ENCODE measurements around the gene PFDN6.

- TF ChIP-seq, protein P1, sequence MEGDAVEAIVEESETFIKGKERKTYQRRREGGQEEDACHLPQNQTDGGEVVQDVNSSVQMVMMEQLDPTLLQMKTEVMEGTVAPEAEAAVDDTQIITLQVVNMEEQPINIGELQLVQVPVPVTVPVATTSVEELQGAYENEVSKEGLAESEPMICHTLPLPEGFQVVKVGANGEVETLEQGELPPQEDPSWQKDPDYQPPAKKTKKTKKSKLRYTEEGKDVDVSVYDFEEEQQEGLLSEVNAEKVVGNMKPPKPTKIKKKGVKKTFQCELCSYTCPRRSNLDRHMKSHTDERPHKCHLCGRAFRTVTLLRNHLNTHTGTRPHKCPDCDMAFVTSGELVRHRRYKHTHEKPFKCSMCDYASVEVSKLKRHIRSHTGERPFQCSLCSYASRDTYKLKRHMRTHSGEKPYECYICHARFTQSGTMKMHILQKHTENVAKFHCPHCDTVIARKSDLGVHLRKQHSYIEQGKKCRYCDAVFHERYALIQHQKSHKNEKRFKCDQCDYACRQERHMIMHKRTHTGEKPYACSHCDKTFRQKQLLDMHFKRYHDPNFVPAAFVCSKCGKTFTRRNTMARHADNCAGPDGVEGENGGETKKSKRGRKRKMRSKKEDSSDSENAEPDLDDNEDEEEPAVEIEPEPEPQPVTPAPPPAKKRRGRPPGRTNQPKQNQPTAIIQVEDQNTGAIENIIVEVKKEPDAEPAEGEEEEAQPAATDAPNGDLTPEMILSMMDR (IDR thresholded peaks at IDR 0.05 in 2 of 3, conservative IDR thresholded peaks at IDR 0.05 in 1 of 3; ENCODE audit: insufficient read depth in 2 of 3, low read depth in 1 of 3, low read length in 3 of 3) = no peak
- TF ChIP-seq ZSCAN29 (IDR thresholded peaks at IDR 0.05) = no peak
- TF ChIP-seq NFXL1 (CRISPR knock-in tag; IDR thresholded peaks at IDR 0.05) = no peak
- TF ChIP-seq FOS (IDR thresholded peaks at IDR 0.05; ENCODE audit: extremely low read depth, insufficient read length) = no peak
- TF ChIP-seq CEBPB (tag; IDR thresholded peaks at IDR 0.05) = no peak
- TF ChIP-seq YY1 (IDR thresholded peaks at IDR 0.05; ENCODE audit: borderline replicate concordance in 1 of 3, control insufficient read depth in 1 of 3, extremely low read depth in 1 of 3, insufficient read depth in 3 of 3, insufficient read length in 1 of 3, insufficient replicate concordance in 2 of 3, low read depth in 1 of 3, low read length in 2 of 3) = no peak
- TF ChIP-seq RCOR1 (IDR thresholded peaks at IDR 0.05; ENCODE audit: borderline replicate concordance in 1 of 2, low read depth in 2 of 2, low read length in 2 of 2) = no peak
- no peak for TF ChIP-seq MYNN (IDR thresholded peaks at IDR 0.05)
- TF ChIP-seq MYNN (CRISPR knock-in tag; IDR thresholded peaks at IDR 0.05) = no peak
- no peak for TF ChIP-seq CBFB (CRISPR knock-in tag; IDR thresholded peaks at IDR 0.05)
- TF ChIP-seq, protein P2, sequence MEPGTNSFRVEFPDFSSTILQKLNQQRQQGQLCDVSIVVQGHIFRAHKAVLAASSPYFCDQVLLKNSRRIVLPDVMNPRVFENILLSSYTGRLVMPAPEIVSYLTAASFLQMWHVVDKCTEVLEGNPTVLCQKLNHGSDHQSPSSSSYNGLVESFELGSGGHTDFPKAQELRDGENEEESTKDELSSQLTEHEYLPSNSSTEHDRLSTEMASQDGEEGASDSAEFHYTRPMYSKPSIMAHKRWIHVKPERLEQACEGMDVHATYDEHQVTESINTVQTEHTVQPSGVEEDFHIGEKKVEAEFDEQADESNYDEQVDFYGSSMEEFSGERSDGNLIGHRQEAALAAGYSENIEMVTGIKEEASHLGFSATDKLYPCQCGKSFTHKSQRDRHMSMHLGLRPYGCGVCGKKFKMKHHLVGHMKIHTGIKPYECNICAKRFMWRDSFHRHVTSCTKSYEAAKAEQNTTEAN (CRISPR knock-in tag; IDR thresholded peaks at IDR 0.05) = no peak
- no peak for TF ChIP-seq ZBTB49 (CRISPR knock-in tag; IDR thresholded peaks at IDR 0.05; ENCODE audit: borderline replicate concordance)
- no peak for TF ChIP-seq BMI1 (IDR thresholded peaks at IDR 0.05; ENCODE audit: low read length)
Observed at GRCh38 chr6:33250731-33251130, 38.7 kb upstream of the PFDN6 start.

All from K562 (cell line).